GM19467 (cell line): ENCODE results near the gene SH2D3C.

Experiments used
- ATAC-seq: cut with Tn5 transposase; IDR thresholded peaks from one replicate; pipeline ENCODE4 v1.9.1; 2021; ENCODE audit warnings: mild to moderate bottlenecking, moderate library complexity; ENCODE audit not compliant: unreplicated experiment

Gene SH2D3C

DNA sequence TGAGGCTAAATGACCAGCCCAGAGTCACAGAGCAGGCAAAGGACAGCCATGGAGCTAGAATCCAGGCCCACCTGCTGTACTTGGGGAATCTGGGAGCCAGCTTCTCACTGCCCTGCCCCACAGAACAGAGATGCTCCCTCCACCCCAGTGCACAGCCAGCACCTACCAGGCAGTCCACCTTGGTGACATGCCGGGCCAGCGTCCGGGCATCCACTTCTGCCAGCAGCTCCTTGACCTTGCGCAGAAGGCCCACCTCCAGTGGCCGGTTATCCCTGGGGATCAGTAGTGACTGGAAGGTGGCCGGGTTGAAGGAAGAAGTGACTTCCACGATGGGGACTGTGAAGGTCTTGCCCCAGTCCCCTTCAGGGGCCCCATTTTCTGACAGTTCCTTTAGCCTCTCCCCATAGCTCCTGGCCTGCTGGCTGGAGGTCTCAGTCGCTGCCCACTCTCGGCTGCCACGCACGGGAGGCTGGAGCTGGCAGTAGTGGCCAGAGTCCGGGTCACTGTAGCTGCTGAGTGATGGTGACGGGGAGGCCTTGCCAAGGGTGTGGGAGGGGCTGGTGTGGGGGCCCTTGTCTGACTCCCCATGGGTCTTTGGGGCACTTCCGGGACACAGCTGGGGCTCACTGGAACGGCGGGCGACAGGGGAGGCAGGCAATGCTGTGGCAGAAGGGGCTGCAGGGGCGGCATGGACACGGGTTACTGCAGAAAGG is 33.9 kb downstream of the SH2D3C start:
- no peak for ATAC-seq

- no peak for ATAC-seq
Measured at GRCh38 chr9:127742435-127743088, 35.9 kb downstream of the SH2D3C start.

GRCh38 chr9:127741831-127742434 is 36.5 kb downstream of the SH2D3C start:
- no peak for ATAC-seq

- ATAC-seq, result no peak
Measured at GRCh38 chr9:127739614-127740330, 38.7 kb downstream of the SH2D3C start.

GRCh38 chr9:127738666-127739065 is 39.8 kb downstream of the SH2D3C start:
- ATAC-seq, result no peak

- no peak for ATAC-seq
Measured at GRCh38 chr9:127735530-127736185, 42.8 kb downstream of the SH2D3C start.

DNA sequence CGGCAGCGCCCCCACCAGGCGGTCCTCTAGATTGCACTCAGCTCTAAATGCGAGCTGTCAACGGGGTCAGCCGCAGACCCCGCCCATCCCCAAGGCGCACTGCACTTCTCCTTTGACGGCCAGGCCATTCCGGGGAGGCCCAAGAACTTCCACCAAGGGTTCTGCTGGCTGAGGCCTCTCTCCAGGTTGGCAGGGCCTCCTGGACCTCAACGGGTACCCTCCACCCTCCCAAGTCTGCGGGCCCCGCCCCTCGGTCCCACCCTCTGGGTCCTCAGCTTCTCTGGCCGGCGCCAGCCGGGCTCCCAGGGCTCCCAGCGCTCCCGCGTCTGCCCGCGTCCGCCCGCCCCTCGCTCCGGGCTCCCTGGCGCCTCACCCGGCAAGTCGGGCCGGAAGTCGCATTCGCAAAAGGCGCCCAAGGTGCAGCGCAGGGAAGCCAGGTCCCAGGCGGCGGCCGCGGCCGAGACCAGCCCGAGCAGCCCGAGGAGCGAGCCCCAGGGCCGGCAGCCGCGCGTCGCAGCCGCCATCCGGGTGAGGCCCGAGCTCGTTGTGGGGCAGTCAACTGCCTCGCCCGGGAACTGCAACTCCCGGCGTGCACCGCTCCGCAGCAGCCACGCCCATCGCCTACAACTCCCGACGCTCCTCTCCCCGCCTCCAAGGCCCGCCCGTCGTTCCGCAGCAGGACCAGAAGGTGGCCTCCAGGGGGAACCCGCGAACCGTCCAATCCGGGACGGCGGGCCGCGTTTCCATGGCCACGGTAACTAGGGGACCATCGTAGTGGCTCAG is 43.5 kb downstream of the SH2D3C start, which contains the start of gene TOR2A:
TSS of gene TOR2A (minus strand) at position 548 of the 783 bp plus-strand sequence. CDS start at position 524, 24 bp downstream.
- peak; percentile 85 for ATAC-seq

GRCh38 chr9:127734247-127734746 is 44.2 kb downstream of the SH2D3C start:
- ATAC-seq, result no peak

DNA sequence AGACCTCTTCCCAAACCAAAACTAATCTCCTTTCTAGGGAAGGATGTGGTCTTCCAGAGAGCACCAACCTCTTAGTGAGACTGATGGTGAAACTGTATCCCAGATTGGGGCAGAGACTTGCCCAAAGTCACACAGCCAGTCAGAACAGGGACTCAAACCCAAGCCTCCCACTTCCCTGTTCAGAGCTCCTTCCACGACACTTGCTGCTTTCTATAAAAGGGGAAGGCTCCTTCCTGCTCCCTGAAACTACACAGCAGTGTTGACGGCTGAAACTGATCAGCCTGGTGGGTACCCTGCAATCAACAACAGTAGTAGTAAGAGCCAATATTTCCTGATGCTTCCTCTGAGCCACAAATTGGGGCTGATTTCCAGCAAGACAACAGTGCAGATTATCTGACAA is 44.9 kb downstream of the SH2D3C start:
- ATAC-seq, result no peak

- ATAC-seq, result no peak
Measured at GRCh38 chr9:127732444-127732843, 46.0 kb downstream of the SH2D3C start.

GRCh38 chr9:127731938-127732337 is 46.5 kb downstream of the SH2D3C start:
- no peak for ATAC-seq

GRCh38 chr9:127730799-127731410 is 47.6 kb downstream of the SH2D3C start:
- no peak for ATAC-seq

GRCh38 chr9:127730262-127730661 is 48.2 kb downstream of the SH2D3C start:
- no peak for ATAC-seq

GRCh38 chr9:127729522-127730256 is 48.8 kb downstream of the SH2D3C start:
- no peak for ATAC-seq

GRCh38 chr9:127728808-127729207 is 49.7 kb downstream of the SH2D3C start:
- ATAC-seq, result no peak

DNA sequence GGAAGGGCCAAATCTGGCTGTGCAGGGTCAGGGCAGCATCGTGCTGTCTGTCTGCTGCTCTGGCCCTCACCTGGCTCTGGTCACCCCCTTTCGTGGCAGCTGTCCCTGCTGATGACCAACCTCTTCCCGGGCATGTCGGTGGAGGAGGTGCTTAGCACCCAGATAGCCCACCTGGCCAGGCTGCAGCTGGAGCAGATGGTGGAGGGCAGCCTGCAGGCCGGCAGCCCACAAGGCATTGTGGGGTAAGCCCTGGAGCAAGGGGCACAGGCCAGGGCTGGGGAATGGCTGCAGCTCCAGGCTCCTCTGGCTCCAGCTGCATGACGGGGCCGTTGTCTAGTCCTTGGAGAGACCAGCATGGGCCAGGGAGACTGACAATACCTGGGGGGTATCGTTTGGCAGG is 51.6 kb downstream of the SH2D3C start:
- no peak for ATAC-seq

DNA sequence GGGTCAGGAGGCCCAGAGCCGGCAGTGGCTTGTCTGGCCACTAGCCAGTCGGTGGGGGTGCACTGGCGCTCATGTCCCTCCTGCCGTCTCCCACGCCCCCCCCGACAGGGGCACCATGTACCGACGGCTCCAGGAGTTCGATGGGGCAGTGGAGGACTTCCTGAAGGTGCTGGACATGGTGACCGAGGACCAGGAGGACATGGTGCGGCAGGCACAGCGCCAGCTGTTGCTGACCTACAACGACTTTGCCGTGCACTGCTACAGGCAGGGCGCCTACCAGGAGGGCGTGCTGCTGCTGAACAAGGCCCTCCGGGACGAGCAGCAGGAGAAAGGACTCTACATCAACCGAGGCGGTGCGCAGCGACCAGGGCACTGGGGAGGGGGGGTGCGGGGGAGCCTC is 54.5 kb downstream of the SH2D3C start:
- no peak for ATAC-seq

DNA sequence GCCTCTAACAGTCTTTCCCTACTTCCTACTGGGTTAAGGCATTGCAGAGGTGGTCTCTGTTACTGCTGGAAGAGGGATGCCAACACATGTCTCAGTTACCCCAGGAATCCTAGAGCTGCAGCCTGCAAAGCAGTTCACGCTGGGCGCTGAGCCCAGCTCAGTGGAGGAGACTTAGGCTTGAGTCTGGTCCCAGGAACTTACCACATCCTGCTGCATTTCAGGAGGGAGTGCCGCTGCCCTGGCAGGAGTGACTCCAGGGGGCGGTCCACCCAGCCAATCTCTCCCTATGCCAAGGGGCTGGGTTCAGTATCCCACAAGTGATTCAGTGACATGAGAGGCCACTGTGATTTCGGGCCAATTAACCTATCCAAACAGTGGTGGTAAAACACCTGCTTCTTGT is 55.0 kb downstream of the SH2D3C start:
- no peak for ATAC-seq

DNA sequence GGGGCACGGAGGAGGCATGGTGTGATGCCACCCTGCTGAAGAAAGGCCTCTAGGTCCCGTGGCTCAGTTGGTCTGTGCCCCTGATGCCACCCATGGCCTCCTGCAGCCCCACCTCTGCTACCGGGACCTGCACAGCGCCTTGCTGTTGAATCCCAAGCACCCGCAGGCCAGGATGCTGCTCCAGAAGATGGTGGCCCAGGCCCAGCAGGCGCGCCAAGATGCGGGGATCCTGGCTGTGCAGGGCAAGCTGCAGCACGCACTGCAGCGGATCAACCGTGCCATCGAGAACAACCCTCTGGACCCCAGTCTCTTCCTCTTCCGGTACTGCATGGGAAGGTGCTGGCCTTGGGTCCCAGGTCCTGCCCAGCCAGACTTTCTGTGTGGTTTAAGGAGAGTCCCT is 55.5 kb downstream of the SH2D3C start:
- no peak for ATAC-seq
